LNCaP clone FGC (cell line): ENCODE results near the gene YLPM1.

ENCODE experiments used
- DNase-seq: peaks from one replicate; pipeline ENCODE4 v3.0.0-alpha.2; 2011; ENCODE audit warnings: low read depth
- H3K4me3 ChIP-seq: 2 replicates; pipeline ENCODE4 v1.5.1; 2011; ENCODE audit warnings: mild to moderate bottlenecking, low read depth, low read length, control low read depth
- TF ChIP-seq, protein P1 (sequence below): IDR thresholded peaks from 2 replicates; pipeline ENCODE4 v1.5.1; 2012; ENCODE audit warnings: mild to moderate bottlenecking; ENCODE audit not compliant: control insufficient read depth, insufficient read depth; ENCODE audit errors: extremely low read depth

Gene YLPM1

DNA sequence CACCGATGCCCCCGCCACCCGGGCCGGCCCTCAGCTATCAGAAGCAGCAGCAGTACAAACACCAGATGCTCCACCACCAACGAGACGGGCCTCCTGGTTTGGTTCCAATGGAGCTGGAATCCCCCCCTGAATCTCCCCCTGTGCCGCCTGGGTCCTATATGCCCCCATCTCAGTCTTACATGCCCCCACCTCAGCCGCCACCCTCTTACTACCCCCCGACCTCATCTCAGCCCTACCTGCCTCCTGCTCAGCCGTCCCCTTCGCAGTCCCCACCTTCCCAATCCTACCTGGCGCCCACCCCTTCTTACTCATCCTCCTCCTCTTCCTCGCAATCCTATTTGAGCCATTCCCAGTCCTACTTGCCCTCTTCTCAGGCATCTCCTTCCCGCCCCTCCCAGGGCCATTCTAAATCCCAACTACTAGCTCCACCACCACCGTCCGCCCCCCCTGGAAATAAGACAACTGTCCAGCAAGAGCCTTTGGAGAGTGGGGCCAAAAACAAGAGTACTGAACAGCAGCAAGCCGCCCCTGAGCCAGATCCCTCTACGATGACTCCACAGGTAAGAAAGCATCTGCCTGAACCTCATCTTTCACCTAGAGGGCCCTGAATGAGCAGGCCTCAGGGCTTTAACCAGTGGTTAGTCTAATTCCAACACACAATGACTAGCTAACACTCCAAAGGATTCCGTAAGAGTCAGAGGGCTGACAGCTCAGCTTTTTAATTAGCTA lies 851 bp downstream of the YLPM1 start:
- no peak for DNase-seq
- TF ChIP-seq, protein P1, sequence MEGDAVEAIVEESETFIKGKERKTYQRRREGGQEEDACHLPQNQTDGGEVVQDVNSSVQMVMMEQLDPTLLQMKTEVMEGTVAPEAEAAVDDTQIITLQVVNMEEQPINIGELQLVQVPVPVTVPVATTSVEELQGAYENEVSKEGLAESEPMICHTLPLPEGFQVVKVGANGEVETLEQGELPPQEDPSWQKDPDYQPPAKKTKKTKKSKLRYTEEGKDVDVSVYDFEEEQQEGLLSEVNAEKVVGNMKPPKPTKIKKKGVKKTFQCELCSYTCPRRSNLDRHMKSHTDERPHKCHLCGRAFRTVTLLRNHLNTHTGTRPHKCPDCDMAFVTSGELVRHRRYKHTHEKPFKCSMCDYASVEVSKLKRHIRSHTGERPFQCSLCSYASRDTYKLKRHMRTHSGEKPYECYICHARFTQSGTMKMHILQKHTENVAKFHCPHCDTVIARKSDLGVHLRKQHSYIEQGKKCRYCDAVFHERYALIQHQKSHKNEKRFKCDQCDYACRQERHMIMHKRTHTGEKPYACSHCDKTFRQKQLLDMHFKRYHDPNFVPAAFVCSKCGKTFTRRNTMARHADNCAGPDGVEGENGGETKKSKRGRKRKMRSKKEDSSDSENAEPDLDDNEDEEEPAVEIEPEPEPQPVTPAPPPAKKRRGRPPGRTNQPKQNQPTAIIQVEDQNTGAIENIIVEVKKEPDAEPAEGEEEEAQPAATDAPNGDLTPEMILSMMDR: no peak
- peak overlapping the region; percentile 91 for H3K4me3 ChIP-seq

GRCh38 chr14:74765721-74766120 lies 2.6 kb downstream of the YLPM1 start:
- TF ChIP-seq, protein P1: no peak
- no peak for DNase-seq
- no peak overlapping the region for H3K4me3 ChIP-seq

DNA sequence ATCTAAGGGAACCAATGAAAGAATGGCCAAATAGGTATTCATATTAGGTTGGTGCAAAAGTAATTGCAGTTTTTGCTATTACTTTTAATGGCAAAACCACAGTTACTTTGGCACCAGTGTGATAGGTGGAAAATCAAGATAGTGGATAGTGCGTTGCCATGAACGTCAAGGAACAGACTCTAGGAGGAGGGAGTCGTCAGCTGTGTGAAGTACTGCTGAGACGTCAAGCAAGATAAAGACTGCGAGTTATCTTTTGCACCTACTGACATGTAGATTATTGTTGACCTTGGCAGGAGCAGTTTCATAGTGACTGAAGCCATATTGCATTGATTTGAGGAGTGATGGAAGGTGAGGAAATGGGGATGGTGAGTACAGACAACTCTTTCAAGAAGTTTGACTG lies 8.3 kb downstream of the YLPM1 start:
- TF ChIP-seq, protein P1: no peak
- DNase-seq: no peak
- no peak overlapping the region for H3K4me3 ChIP-seq

- H3K4me3 ChIP-seq: no peak overlapping the region
- no peak for DNase-seq
- TF ChIP-seq, protein P1: no peak
These were observed 21.5 kb downstream of the YLPM1 start for GRCh38 chr14:74784634-74785033.

GRCh38 chr14:74785056-74785613 lies 22.0 kb downstream of the YLPM1 start:
- no peak overlapping the region for H3K4me3 ChIP-seq
- no peak for DNase-seq
- TF ChIP-seq, protein P1: no peak

DNA sequence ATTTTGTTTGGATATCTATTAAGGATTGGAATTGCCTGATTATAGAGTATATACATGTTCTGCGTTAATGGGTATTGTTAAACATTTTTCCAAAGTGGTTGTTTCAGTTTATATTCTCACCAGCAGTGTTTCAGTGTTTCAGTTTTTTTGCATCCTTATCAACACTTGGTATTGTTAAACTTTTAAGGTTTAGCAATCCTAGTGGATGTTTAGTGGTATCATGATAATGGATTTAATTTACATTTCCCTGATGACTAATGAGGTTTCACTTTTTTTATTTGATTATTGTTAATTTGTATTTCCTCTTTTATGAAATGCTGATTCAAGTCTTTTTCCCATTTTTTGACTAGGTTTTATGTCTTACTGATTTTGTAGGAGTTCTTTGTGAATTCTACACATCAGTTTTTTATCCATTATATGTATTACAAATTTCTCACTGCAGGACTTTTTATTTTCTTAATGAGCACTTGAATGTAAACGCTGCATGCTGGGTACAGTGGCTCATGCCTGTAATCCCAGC lies 23.7 kb downstream of the YLPM1 start:
- no peak for DNase-seq

More for the DNA sequence above, 23.7 kb downstream of the YLPM1 start:
- no peak overlapping the region for H3K4me3 ChIP-seq
- TF ChIP-seq, protein P1: no peak
